CD4-positive, CD25-positive, alpha-beta regulatory T cell (primary cell): ENCODE results near the gene NLRP5. TPM values are rescaled to one million over a fixed set of nuclear protein-coding genes. Genes with fewer than 3 reads are reported as not detected.

ENCODE experiments used
- ATAC-seq, 2 donors: fragments of 150-1000 bp; cut with Tn5 transposase; one replicate each; pipeline ENCODE4 v1.10.0; 2021; ENCODE audit warnings: low read depth in 2 of 2, moderate number of reproducible peaks in 2 of 2, moderate library complexity in 1 of 2
- DNase-seq, 3 donors: peaks; one replicate each; pipeline versions ENCODE4 v3.0.0 to v3.0.0-alpha.2; 2012 to 2022; ENCODE audit warnings: mixed read lengths in 1 of 3
- H3K27ac ChIP-seq: one replicate; pipeline ENCODE4 v1.7.0; 2013; ENCODE audit warnings: mild to moderate bottlenecking, low read length; ENCODE audit not compliant: insufficient read depth, poor library complexity, severe bottlenecking
- H3K27me3 ChIP-seq: one replicate; pipeline ENCODE4 v1.7.0; 2013; ENCODE audit warnings: low read length; ENCODE audit not compliant: control insufficient read depth, insufficient read depth
- H3K36me3 ChIP-seq: one replicate; pipeline ENCODE4 v1.7.0; 2013; ENCODE audit warnings: mild to moderate bottlenecking, low read length, moderate library complexity; ENCODE audit not compliant: control insufficient read depth, insufficient read depth
- H3K4me1 ChIP-seq: 2 replicates; pipeline ENCODE4 v1.7.0; 2013; ENCODE audit warnings: mild to moderate bottlenecking, low read length; ENCODE audit not compliant: insufficient read depth, control insufficient read depth, poor library complexity, severe bottlenecking
- H3K4me3 ChIP-seq: one replicate; pipeline ENCODE4 v1.7.0; 2013; ENCODE audit warnings: low read depth, mild to moderate bottlenecking, low read length, moderate library complexity
- H3K9me3 ChIP-seq, 2 experiments: 1 replicate in 1 of 2; 2 replicates in 1 of 2; pipeline ENCODE4 v1.7.0; 2013; ENCODE audit warnings: low read length in 2 of 2, mild to moderate bottlenecking in 1 of 2, moderate library complexity in 1 of 2; ENCODE audit not compliant: control insufficient read depth in 2 of 2
- H3K27ac Mint-ChIP-seq, 3 donors: one replicate each; pipeline ENCODE4 v1.8.0; 2020 to 2022; ENCODE audit warnings: mild to moderate bottlenecking in 3 of 3, mixed read lengths in 3 of 3, moderate library complexity in 2 of 3
- H3K27me3 Mint-ChIP-seq: one replicate; pipeline ENCODE4 v1.8.0; 2022; ENCODE audit warnings: mild to moderate bottlenecking, mixed read lengths
- H3K36me3 Mint-ChIP-seq: one replicate; pipeline ENCODE4 v1.8.0; 2020; ENCODE audit warnings: mixed read lengths
- H3K4me1 Mint-ChIP-seq, 4 donors: one replicate each; pipeline ENCODE4 v1.8.0; 2020 to 2022; ENCODE audit warnings: mixed read lengths in 4 of 4, mild to moderate bottlenecking in 1 of 4
- H3K4me3 Mint-ChIP-seq, 4 donors: one replicate each; pipeline ENCODE4 v1.8.0; 2020 to 2022; ENCODE audit warnings: mild to moderate bottlenecking in 4 of 4, mixed read lengths in 4 of 4, moderate library complexity in 3 of 4
- H3K9me3 Mint-ChIP-seq, 7 donors: one replicate each; pipeline ENCODE4 v1.8.0; 2020 to 2022; ENCODE audit warnings: mixed read lengths in 7 of 7, mild to moderate bottlenecking in 3 of 7, moderate library complexity in 2 of 7
- polyA plus RNA-seq, 4 donors: library from polyadenylated mRNA; unstranded; fragments of 300-500 nt; fragmentation: Illumina TruSeq; gene quantifications; one replicate each; pipeline ENCODE4 v1.2.3, GENCODE V29; 2021
- total RNA-seq: library from RNA; stranded (reverse); gene quantifications from one replicate; pipeline ENCODE4 v1.2.3, GENCODE V29; 2022

The NLRP5 gene
- total and polyA plus RNA-seq, 5 donors from 2014 or later, result not detected

GRCh38 chr19:56106993-56107392 lies 120.4 kb downstream of the NLRP5 start:
- Mint-ChIP-seq H3K27me3 (no peaks in the 10 kb centered on the region), H3K36me3 (peaks cover 6% of the 10 kb centered on the region), H3K27ac (peak overlapping the region in 1 of 3 donors; percentile 83), H3K9me3 (peaks cover 0 to 2% (median 0%) of the 10 kb centered on the region in 7 donors), H3K4me1 (peaks cover 0 to 55% (median 15%) of the 10 kb centered on the region in 4 donors), H3K4me3 (peak overlapping the region in 1 of 4 donors; percentile 16)
- Histone ChIP-seq H3K27ac (no peak overlapping the region), H3K36me3 (peaks cover under 1% of the 10 kb centered on the region), H3K4me3 (no peak overlapping the region), H3K4me1 (peaks cover 5% of the 10 kb centered on the region), H3K9me3 (no peaks in the 10 kb centered on the region), H3K27me3 (no peaks in the 10 kb centered on the region)
- DNase-seq (no peak), ATAC-seq (no peak)

- ATAC-seq (no peak), DNase-seq (no peak)
- Mint-ChIP-seq H3K9me3 (peaks cover 0 to 2% (median 0%) of the 10 kb centered on the region in 7 donors), H3K27ac (no peak overlapping the region), H3K4me1 (peaks cover 0 to 60% (median 21%) of the 10 kb centered on the region in 4 donors), H3K36me3 (peaks cover 4% of the 10 kb centered on the region), H3K27me3 (no peaks in the 10 kb centered on the region), H3K4me3 (no peak overlapping the region)
- Histone ChIP-seq H3K9me3 (no peaks in the 10 kb centered on the region), H3K4me1 (peaks cover 9% of the 10 kb centered on the region), H3K4me3 (no peak overlapping the region), H3K27me3 (no peaks in the 10 kb centered on the region), H3K27ac (no peak overlapping the region), H3K36me3 (no peaks in the 10 kb centered on the region)
Observed at GRCh38 chr19:56107626-56108351, 121.2 kb downstream of the NLRP5 start.

GRCh38 chr19:56108447-56109195 lies 122.0 kb downstream of the NLRP5 start:
- no peaks in the 10 kb centered on the region for H3K27me3 ChIP-seq
- Mint-ChIP-seq H3K4me1 (peaks cover 0 to 68% (median 28%) of the 10 kb centered on the region in 4 donors), H3K9me3 (peaks cover 0 to 2% (median 0%) of the 10 kb centered on the region in 7 donors), H3K27me3 (no peaks in the 10 kb centered on the region), H3K27ac (no peak overlapping the region), H3K4me3 (peak overlapping the region in 1 of 4 donors; percentile 15), H3K36me3 (peaks cover 9% of the 10 kb centered on the region)
- peaks cover 15% of the 10 kb centered on the region for H3K4me1 ChIP-seq
- DNase-seq (no peak), ATAC-seq (no peak)
- no peak overlapping the region for H3K4me3 ChIP-seq
- H3K36me3 ChIP-seq, result no peaks in the 10 kb centered on the region
- H3K27ac ChIP-seq, result no peak overlapping the region
- H3K9me3 ChIP-seq, result no peaks in the 10 kb centered on the region

GRCh38 chr19:56109226-56109625 lies 122.7 kb downstream of the NLRP5 start:
- Mint-ChIP-seq H3K4me1 (peaks cover 0 to 73% (median 30%) of the 10 kb centered on the region in 4 donors), H3K27ac (no peak overlapping the region), H3K9me3 (peaks cover 0 to 2% (median 0%) of the 10 kb centered on the region in 7 donors), H3K4me3 (no peak overlapping the region), H3K27me3 (no peaks in the 10 kb centered on the region), H3K36me3 (peaks cover 9% of the 10 kb centered on the region)
- ATAC-seq, result no peak
- no peaks in the 10 kb centered on the region for H3K27me3 ChIP-seq
- H3K9me3 ChIP-seq, result no peaks in the 10 kb centered on the region
- no peak overlapping the region for H3K4me3 ChIP-seq
- H3K4me1 ChIP-seq, result peaks cover 15% of the 10 kb centered on the region
- no peak overlapping the region for H3K27ac ChIP-seq
- no peaks in the 10 kb centered on the region for H3K36me3 ChIP-seq
- no peak for DNase-seq

GRCh38 chr19:56110515-56111448 lies 124.2 kb downstream of the NLRP5 start:
- Mint-ChIP-seq H3K4me3 (no peak overlapping the region), H3K27ac (peak overlapping the region in 1 of 3 donors; percentile 53), H3K9me3 (peaks cover 0 to 2% (median 0%) of the 10 kb centered on the region in 7 donors), H3K4me1 (peaks cover 0 to 73% (median 34%) of the 10 kb centered on the region in 4 donors), H3K36me3 (peaks cover 9% of the 10 kb centered on the region), H3K27me3 (no peaks in the 10 kb centered on the region)
- Histone ChIP-seq H3K36me3 (peaks cover 2% of the 10 kb centered on the region), H3K27me3 (no peaks in the 10 kb centered on the region), H3K4me1 (peaks cover 15% of the 10 kb centered on the region), H3K27ac (peak overlapping the region; percentile 19), H3K9me3 (no peaks in the 10 kb centered on the region), H3K4me3 (no peak overlapping the region)
- ATAC-seq (no peak), DNase-seq (no peak)

Other genes with a start within 250 kb of the NLRP5 start
- not detected for gene NLRP9, start 248.4 kb upstream of the NLRP5 start, total RNA-seq
- not detected for gene NLRP9, start 248.4 kb upstream of the NLRP5 start, polyA plus RNA-seq
- gene RFPL4A, start 227.7 kb upstream of the NLRP5 start, total RNA-seq, result not detected
- not detected for gene RFPL4A, start 227.7 kb upstream of the NLRP5 start, polyA plus RNA-seq
- gene RFPL4AL1, start 217.7 kb upstream of the NLRP5 start, total RNA-seq, result not detected
- gene RFPL4AL1, start 217.7 kb upstream of the NLRP5 start, polyA plus RNA-seq, result not detected
- gene NLRP11, start 154.8 kb upstream of the NLRP5 start, total RNA-seq, result not detected
- not detected for gene NLRP11, start 154.8 kb upstream of the NLRP5 start, polyA plus RNA-seq
- gene NLRP4, start 150.2 kb upstream of the NLRP5 start, total RNA-seq, result not detected
- gene NLRP4, start 150.2 kb upstream of the NLRP5 start, polyA plus RNA-seq, result not detected
- not detected for gene NLRP13, start 54.4 kb upstream of the NLRP5 start, total RNA-seq
- gene NLRP13, start 54.4 kb upstream of the NLRP5 start, polyA plus RNA-seq, result not detected
- not detected for gene NLRP8, start 38.9 kb upstream of the NLRP5 start, total RNA-seq
- gene NLRP8, start 38.9 kb upstream of the NLRP5 start, polyA plus RNA-seq, result not detected
- 21.4 TPM for gene ZNF787, start 134.5 kb downstream of the NLRP5 start, total RNA-seq
- gene ZNF787, start 134.5 kb downstream of the NLRP5 start, polyA plus RNA-seq, result 1 to 10 TPM in 3 of 4 donors, under 1 TPM in 1; 0.73 to 1.8 (median 1.4) TPM
- gene ZNF444, start 154.5 kb downstream of the NLRP5 start, total RNA-seq, result 23.5 TPM
- gene ZNF444, start 154.5 kb downstream of the NLRP5 start, polyA plus RNA-seq, result 10 to 100 TPM; 10.8 to 16.0 (median 13.4) TPM
- not detected for gene GALP, start 189.2 kb downstream of the NLRP5 start, total RNA-seq
- gene GALP, start 189.2 kb downstream of the NLRP5 start, polyA plus RNA-seq, result not detected
- gene ZSCAN5B, start 211.0 kb downstream of the NLRP5 start, total RNA-seq, result not detected
- gene ZSCAN5B, start 211.0 kb downstream of the NLRP5 start, polyA plus RNA-seq, result not detected
- not detected for gene ZSCAN5C, start 215.5 kb downstream of the NLRP5 start, total RNA-seq
- not detected for gene ZSCAN5C, start 215.5 kb downstream of the NLRP5 start, polyA plus RNA-seq